Left hindlimb (tissue), 1 donor: Measurements from ENCODE around the gene ZDHHC8.
A peak's percentile ranks its signal among the peaks of the same experiment; 100 is the strongest.

Source experiments
- DNase-seq: peaks from one replicate; pipeline ENCODE4 v3.0.0-alpha.2; 2018

Gene ZDHHC8

GRCh38 chr22:20115691-20116375 lies 15.8 kb upstream of the ZDHHC8 start, which contains the start of gene RANBP1:
Gene RANBP1, plus strand, starts transcription at chr22:20116104. Its CDS starts 81 bp downstream, at chr22:20116185.
- DNase-seq: peak; percentile 43

GRCh38 chr22:20116376-20116950 lies 15.1 kb upstream of the ZDHHC8 start:
- DNase-seq: peak; percentile 42

GRCh38 chr22:20116951-20117632 lies 14.5 kb upstream of the ZDHHC8 start, which contains the start of gene TRMT2A:
Gene TRMT2A, minus strand, starts transcription at chr22:20117226. Its CDS starts 320 bp downstream, at chr22:20116906.
- DNase-seq: peak; percentile 98

GRCh38 chr22:20117633-20118299 lies 13.8 kb upstream of the ZDHHC8 start:
- DNase-seq: peak; percentile 56

GRCh38 chr22:20118300-20119020 lies 13.1 kb upstream of the ZDHHC8 start:
- DNase-seq: peak; percentile 23

- no peak for DNase-seq
These were observed 9.7 kb upstream of the ZDHHC8 start for GRCh38 chr22:20121856-20122415.

- no peak for DNase-seq
These were observed 8.1 kb upstream of the ZDHHC8 start for GRCh38 chr22:20123366-20124082.

GRCh38 chr22:20124083-20124787 lies 7.4 kb upstream of the ZDHHC8 start:
- no peak for DNase-seq

- DNase-seq: no peak
These were observed 6.1 kb upstream of the ZDHHC8 start for GRCh38 chr22:20125201-20126174.

- DNase-seq: no peak
These were observed 5.1 kb upstream of the ZDHHC8 start for GRCh38 chr22:20126284-20127029.

GRCh38 chr22:20127318-20127868 lies 4.2 kb upstream of the ZDHHC8 start:
- DNase-seq: no peak

- no peak for DNase-seq
These were observed 3.6 kb upstream of the ZDHHC8 start for GRCh38 chr22:20127869-20128618.

- DNase-seq: no peak
These were observed 3.0 kb upstream of the ZDHHC8 start for GRCh38 chr22:20128619-20128901.

- DNase-seq: no peak
These were observed 2.5 kb upstream of the ZDHHC8 start for GRCh38 chr22:20128902-20129746.

GRCh38 chr22:20129747-20130014 lies 1.9 kb upstream of the ZDHHC8 start:
- DNase-seq: no peak

- no peak for DNase-seq
These were observed 1.3 kb upstream of the ZDHHC8 start for GRCh38 chr22:20130319-20130718.
